ENCODE measurements around the gene SEMA4A. TPM values are rescaled to one million over a fixed set of nuclear protein-coding genes. Genes with fewer than 3 reads are reported as not detected.

Gene SEMA4A
- total RNA-seq (2021; fragmentation: NEBNext Ultra II Directional; extraction: Animal tissue kit (Norgen Biotek cat#: 25700)): 5.9 and 7.3 TPM in 2 replicates
- 10.6 and 12.0 TPM in 2 replicates for polyA plus RNA-seq (2011; rRNA removed)
- polyA plus RNA-seq (2011; cell fraction: cytosol; rRNA removed): 10.3 TPM
- 27.7 TPM for polyA plus RNA-seq (2011; cell fraction: nucleus; rRNA removed)
- 5.9 to 11.9 TPM (median 8.7 TPM) in 4 replicates for polyA plus RNA-seq (2012, experiment 1 of 2)
- polyA plus RNA-seq (2012, experiment 2 of 2): 6.4 TPM
- polyA plus RNA-seq (2013, experiment 1 of 2): 6.5 TPM
- polyA plus RNA-seq (2013, experiment 2 of 2): 6.3 TPM
- 11.9 TPM in 2 replicates for polyA minus RNA-seq (2011; rRNA and poly(A)+ RNA removed)
- 12.0 TPM for polyA minus RNA-seq (2011; cell fraction: cytosol; rRNA and poly(A)+ RNA removed)
- polyA minus RNA-seq (2011; cell fraction: nucleus; rRNA and poly(A)+ RNA removed): 15.1 TPM
- long read RNA-seq, experiment 1, partial matches to known transcripts: 4 of 4 reads
- long read RNA-seq, experiment 1, other reads (novel, unspliced or antisense): 0 of 4 reads
- long read RNA-seq, experiment 2, partial matches to known transcripts: 0 of 5 reads
- long read RNA-seq, experiment 2, other reads (novel, unspliced or antisense): 5 of 5 reads

- no peaks in the 10 kb centered on the region for H3K79me2 ChIP-seq (ENCODE audit: control insufficient read depth in 1 of 2, insufficient read depth in 2 of 2, low read length in 2 of 2)
- no peaks in the 10 kb centered on the region for H4K20me1 ChIP-seq (replicated peaks in 1 of 2; ENCODE audit: control insufficient read depth in 1 of 2, insufficient read depth in 2 of 2, low read length in 2 of 2)
- H4K8ac ChIP-seq (ENCODE audit: extremely low read depth, insufficient read depth, low read length): peak within 1 kb of the TSS; percentile 7
- no peak within 1 kb of the TSS for H3K14ac ChIP-seq (ENCODE audit: insufficient read length)
- no peak within 1 kb of the TSS for H2BK120ac ChIP-seq (replicated peaks; ENCODE audit: low read depth, low read length)
- no peak within 1 kb of the TSS for H2BK5ac ChIP-seq (ENCODE audit: low read depth, low read length)
- POLR2A ChIA-PET (ENCODE audit: partially characterized antibody): interaction anchor here (1.1 to 3.4 kb wide), 5 partner anchors 41 to 371 kb away, joined by 3 to 13 read pairs (median 4); partner anchors contain the start of gene PMF1
- H3K4me3 ChIP-seq (ENCODE audit: extremely low read depth in 1 of 4, insufficient read depth in 2 of 4, low read depth in 3 of 4, low read length in 4 of 4): no peak within 1 kb of the TSS
- H2BK12ac ChIP-seq (ENCODE audit: low read depth, low read length): peak within 1 kb of the TSS; percentile 28; the same call in 1 of the 2 replicates
- no peak within 1 kb of the TSS for H4K5ac ChIP-seq (ENCODE audit: insufficient read length, low read depth, low read length)
- H3K27ac ChIP-seq (ENCODE audit: low read depth, low read length): no peak within 1 kb of the TSS
- DNase-seq (ENCODE audit: low read depth in 1 of 2, low spot score in 2 of 2) (no peak), FAIRE-seq (no peak)
- CTCF ChIA-PET (ENCODE audit: partially characterized antibody): interaction anchor here (0.9 to 32.8 kb wide), 6 partner anchors 12 to 87 kb away, joined by 3 to 1265 read pairs (median 6); partner anchors contain the start of genes BGLAP and PAQR6
- H3K36me3 ChIP-seq (ENCODE audit: control insufficient read depth in 2 of 4, insufficient read depth in 4 of 4, low read length in 3 of 4): no peaks in the 10 kb centered on the region
- peak within 1 kb of the TSS in 1 of 4 experiments; percentile 6; a peak in 1 of 7 replicates for H3K9ac ChIP-seq (replicated peaks in 1 of 4; ENCODE audit: extremely low read depth in 1 of 4, low read depth in 3 of 4, low read length in 3 of 4)
- H2AK5ac ChIP-seq (ENCODE audit: low read depth, low read length): peak within 1 kb of the TSS; percentile 28; the same call in 1 of the 2 replicates
- H3K4me1 ChIP-seq (replicated peaks in 1 of 4; ENCODE audit: control insufficient read depth in 3 of 4, insufficient read depth in 4 of 4, low read length in 3 of 4): peaks cover 16 to 34% (median 20%) of the 10 kb centered on the region in 4 experiments
- 86% methylated on average over 9 of the region's 10 CpGs; no CpG with 5 or more reads in 1 of the 2 experiments for WGBS, 2 experiments (ENCODE audit: extremely low coverage in 1 of 2, insufficient coverage in 1 of 2, insufficient read length in 1 of 2, insufficient replicate concordance in 2 of 2, low coverage in 1 of 2, low lambda C conversion rate in 2 of 2, missing lambda C conversion rate in 1 of 2)
- no peaks in the 10 kb centered on the region for H3K27me3 ChIP-seq (replicated peaks in 1 of 4; ENCODE audit: control insufficient read depth in 3 of 4, extremely low read depth in 1 of 4, insufficient read depth in 3 of 4, low read length in 3 of 4)
- no peaks in the 10 kb centered on the region; the same call in 1 of the 2 replicates for H3K79me1 ChIP-seq (ENCODE audit: low read depth, low read length)
- no peak within 1 kb of the TSS for H2BK20ac ChIP-seq (ENCODE audit: low read length)
- H3K23me2 ChIP-seq (ENCODE audit: low read depth, low read length): peaks cover 3% of the 10 kb centered on the region; the same call in 1 of the 2 replicates
- H3K9me3 ChIP-seq (ENCODE audit: insufficient read depth in 2 of 2, low read depth in 1 of 2, low read length in 1 of 2): no peaks in the 10 kb centered on the region
- no peak within 1 kb of the TSS for H4K91ac ChIP-seq (replicated peaks; ENCODE audit: insufficient read length, low read length)
- H3K18ac ChIP-seq (ENCODE audit: extremely low read depth, low read length): 0 out of 2 replicates have a peak within 1 kb of the TSS, but pooled peaks have one; percentile 7
- no peak within 1 kb of the TSS for H3K4ac ChIP-seq (replicated peaks; ENCODE audit: insufficient read length, low read depth, low read length)
- H3K56ac ChIP-seq (replicated peaks; ENCODE audit: insufficient read length, low read depth, low read length): no peak within 1 kb of the TSS
- H3K23ac ChIP-seq (ENCODE audit: insufficient read length): no peak within 1 kb of the TSS
- no peak within 1 kb of the TSS for H3K4me2 ChIP-seq (ENCODE audit: insufficient read depth in 1 of 2, low read depth in 2 of 2, low read length in 2 of 2)
- H2BK15ac ChIP-seq (ENCODE audit: low read length): peak within 1 kb of the TSS; percentile 81
- no peak within 1 kb of the TSS for H2AFZ ChIP-seq (ENCODE audit: low read length)
- TF ChIP-seq CTBP2 (IDR thresholded peaks at IDR 0.05; ENCODE audit: borderline replicate concordance, insufficient read depth, insufficient read length, low read length) (no peak), USF2 (IDR thresholded peaks at IDR 0.05; ENCODE audit: low read length) (no peak)
Measured at GRCh38 chr1:156153362-156153761, at the start of gene SEMA4A. TSS of gene SEMA4A (plus strand) at chr1:156153585. CDS start at chr1:156154579, 994 bp downstream.
